ENCODE data around the gene CCNJ. TPM values are rescaled to one million over a fixed set of nuclear protein-coding genes. Genes with fewer than 3 reads are reported as not detected.
A peak's percentile ranks its signal among the peaks of the same experiment; 100 is the strongest.

The CCNJ gene
- total RNA-seq, 2 experiments from 2014 or later: 4.0 to 4.6 TPM

GRCh38 chr10:96049340-96049739 is 6.0 kb downstream of the CCNJ start:
- DNase-seq (no peak), ATAC-seq (no peak)
- Mint-ChIP-seq H3K9me3 (no peaks in the 10 kb centered on the region), H3K4me1 (ENCODE audit: low read depth) (peaks cover 54% of the 10 kb centered on the region), H3K27me3 (no peaks in the 10 kb centered on the region), H3K36me3 (ENCODE audit: low read depth) (peaks cover 61% of the 10 kb centered on the region), H3K4me3 (no peak overlapping the region), H3K27ac (no peak overlapping the region)
- intact Hi-C loops (cut with micrococcal nuclease): loop anchor here (10.0 kb wide), 1 partner anchor 85 kb away; the partner anchor contains the start of gene ZNF518A
- TF ChIP-seq, protein P1, sequence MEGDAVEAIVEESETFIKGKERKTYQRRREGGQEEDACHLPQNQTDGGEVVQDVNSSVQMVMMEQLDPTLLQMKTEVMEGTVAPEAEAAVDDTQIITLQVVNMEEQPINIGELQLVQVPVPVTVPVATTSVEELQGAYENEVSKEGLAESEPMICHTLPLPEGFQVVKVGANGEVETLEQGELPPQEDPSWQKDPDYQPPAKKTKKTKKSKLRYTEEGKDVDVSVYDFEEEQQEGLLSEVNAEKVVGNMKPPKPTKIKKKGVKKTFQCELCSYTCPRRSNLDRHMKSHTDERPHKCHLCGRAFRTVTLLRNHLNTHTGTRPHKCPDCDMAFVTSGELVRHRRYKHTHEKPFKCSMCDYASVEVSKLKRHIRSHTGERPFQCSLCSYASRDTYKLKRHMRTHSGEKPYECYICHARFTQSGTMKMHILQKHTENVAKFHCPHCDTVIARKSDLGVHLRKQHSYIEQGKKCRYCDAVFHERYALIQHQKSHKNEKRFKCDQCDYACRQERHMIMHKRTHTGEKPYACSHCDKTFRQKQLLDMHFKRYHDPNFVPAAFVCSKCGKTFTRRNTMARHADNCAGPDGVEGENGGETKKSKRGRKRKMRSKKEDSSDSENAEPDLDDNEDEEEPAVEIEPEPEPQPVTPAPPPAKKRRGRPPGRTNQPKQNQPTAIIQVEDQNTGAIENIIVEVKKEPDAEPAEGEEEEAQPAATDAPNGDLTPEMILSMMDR (IDR thresholded peaks at IDR 0.05): no peak
- POLR2A ChIA-PET: interaction anchor here (1.2 kb wide), 1 partner anchor 11 kb away, joined by 4 read pairs; no protein-coding TSS in a partner anchor
- CTCF ChIA-PET: interaction anchor here (1.2 kb wide), 1 partner anchor 33 kb away, joined by 4 read pairs; no protein-coding TSS in a partner anchor

DNA sequence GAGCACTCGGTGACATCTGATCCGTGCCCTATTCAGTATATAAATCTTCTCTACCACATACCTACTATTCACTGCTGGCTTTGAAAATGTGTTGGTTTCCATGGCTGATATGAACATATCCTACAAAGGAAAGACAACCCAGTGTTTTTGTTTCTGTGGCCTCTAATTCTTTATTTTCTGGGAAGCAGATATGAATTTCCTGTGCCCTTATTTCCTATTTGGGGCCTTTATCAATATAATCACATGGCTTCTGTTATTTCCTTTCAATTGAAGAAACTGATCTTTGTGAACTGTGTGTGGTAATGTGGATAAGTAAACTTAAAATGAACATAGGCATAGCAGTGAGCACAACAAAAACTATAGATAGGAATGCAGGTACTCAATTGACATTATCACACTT is 10.6 kb downstream of the CCNJ start:
- ATAC-seq (no peak), DNase-seq (no peak)
- TF ChIP-seq, protein P1 (IDR thresholded peaks at IDR 0.05): no peak
- intact Hi-C loops (cut with micrococcal nuclease): no loop called here
- CTCF ChIA-PET: no interaction called here
- Mint-ChIP-seq H3K27ac (no peak overlapping the region), H3K36me3 (ENCODE audit: low read depth) (peaks cover 55% of the 10 kb centered on the region), H3K4me1 (ENCODE audit: low read depth) (peaks cover 28% of the 10 kb centered on the region), H3K27me3 (no peaks in the 10 kb centered on the region), H3K9me3 (no peaks in the 10 kb centered on the region), H3K4me3 (no peak overlapping the region)
- POLR2A ChIA-PET: no interaction called here

DNA sequence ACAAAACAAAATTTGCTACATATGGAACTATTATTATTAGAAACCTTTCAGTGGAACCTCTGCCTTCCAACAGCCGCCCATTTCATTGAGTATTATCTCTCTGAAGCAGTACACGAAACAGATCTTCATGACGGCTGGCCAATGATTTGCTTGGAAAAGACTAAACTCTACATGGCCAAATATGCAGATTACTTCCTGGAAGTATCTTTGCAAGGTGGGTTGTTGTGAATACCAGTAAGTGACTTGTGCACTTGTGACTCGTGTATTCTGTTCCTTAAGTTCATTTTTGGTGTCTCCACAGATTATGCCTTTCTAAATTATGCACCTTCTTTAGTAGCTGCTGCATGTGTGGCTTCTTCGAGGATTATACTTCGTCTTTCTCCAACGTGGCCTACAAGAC is 13.4 kb downstream of the CCNJ start:
- ChIA-PET POLR2A (no interaction called here), CTCF (interaction anchor here (1.2 kb wide), 1 partner anchor 172 kb away, joined by 4 read pairs; no protein-coding TSS in a partner anchor)
- DNase-seq (no peak), ATAC-seq (no peak)
- H3K9me3 Mint-ChIP-seq: no peaks in the 10 kb centered on the region
- H3K4me1 Mint-ChIP-seq (ENCODE audit: low read depth): peaks cover 22% of the 10 kb centered on the region
- intact Hi-C loops (cut with micrococcal nuclease): no loop called here
- H3K27ac Mint-ChIP-seq: peak overlapping the region; percentile 26
- H3K36me3 Mint-ChIP-seq (ENCODE audit: low read depth): peaks cover 52% of the 10 kb centered on the region
- no peaks in the 10 kb centered on the region for H3K27me3 Mint-ChIP-seq
- TF ChIP-seq, protein P1 (IDR thresholded peaks at IDR 0.05): no peak
- H3K4me3 Mint-ChIP-seq: no peak overlapping the region

DNA sequence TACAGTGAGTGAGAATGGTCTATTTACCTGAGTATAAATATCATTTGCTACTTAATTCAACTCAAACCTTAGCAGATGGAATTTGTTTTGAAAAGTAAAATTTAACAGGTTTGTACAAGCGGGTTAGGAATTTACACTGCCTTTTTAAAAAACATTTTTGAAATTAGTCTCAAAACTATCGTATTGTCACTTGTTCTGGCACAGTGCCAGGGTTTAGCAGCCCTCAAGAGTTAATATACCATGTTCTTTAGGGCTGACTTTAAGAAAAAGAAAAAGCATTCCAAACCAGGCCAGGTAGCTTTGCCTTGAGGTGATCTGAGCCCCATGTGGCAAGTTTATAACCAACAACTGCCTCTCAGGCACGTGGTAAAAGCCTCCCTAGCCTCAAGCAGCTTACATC is 17.8 kb downstream of the CCNJ start:
- Mint-ChIP-seq H3K36me3 (ENCODE audit: low read depth) (peaks cover 45% of the 10 kb centered on the region), H3K9me3 (no peaks in the 10 kb centered on the region)

DNA sequence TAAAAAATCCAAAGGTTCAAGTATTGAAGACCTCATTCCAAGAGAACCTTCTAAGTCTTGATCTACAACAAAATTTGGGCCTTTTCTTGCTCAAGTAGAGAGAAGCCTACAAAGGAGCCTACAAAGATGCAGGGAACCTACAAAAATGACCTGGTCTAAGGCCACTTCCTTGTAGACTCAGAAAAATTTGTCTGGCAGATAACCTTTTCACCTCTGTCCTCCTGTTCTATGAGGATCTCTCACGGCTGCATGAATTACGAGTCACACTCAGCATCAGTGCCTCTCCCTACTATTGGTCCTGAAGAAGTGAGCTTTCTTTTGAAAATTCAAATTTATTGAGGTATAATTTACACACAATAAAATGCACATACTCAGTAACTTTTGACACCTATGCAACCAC is 29.3 kb downstream of the CCNJ start:
- ATAC-seq (no peak), DNase-seq (no peak)
- Mint-ChIP-seq H3K4me1 (ENCODE audit: low read depth) (peaks cover 20% of the 10 kb centered on the region), H3K4me3 (no peak overlapping the region), H3K27me3 (no peaks in the 10 kb centered on the region), H3K27ac (peak overlapping the region; percentile 30), H3K9me3 (no peaks in the 10 kb centered on the region), H3K36me3 (ENCODE audit: low read depth) (peaks cover 5% of the 10 kb centered on the region)
- CTCF ChIA-PET: interaction anchor here (0.6 kb wide), 1 partner anchor 437 kb away, joined by 3 read pairs; no protein-coding TSS in a partner anchor
- POLR2A ChIA-PET: interaction anchor here (2.4 kb wide), 1 partner anchor 57 kb away, joined by 8 read pairs; the partner anchor contains the start of gene ZNF518A
- TF ChIP-seq, protein P1 (IDR thresholded peaks at IDR 0.05): no peak
- intact Hi-C loops (cut with micrococcal nuclease): no loop called here

More for the DNA sequence above, 17.8 kb downstream of the CCNJ start:
- no peak for DNase-seq
- CTCF ChIA-PET: interaction anchor here (1.0 kb wide), 1 partner anchor 29 kb away, joined by 3 read pairs; no protein-coding TSS in a partner anchor
- TF ChIP-seq, protein P1 (IDR thresholded peaks at IDR 0.05): no peak
- intact Hi-C loops (cut with micrococcal nuclease): no loop called here
- Mint-ChIP-seq H3K4me3 (no peak overlapping the region), H3K27me3 (no peaks in the 10 kb centered on the region), H3K4me1 (ENCODE audit: low read depth) (peaks cover 21% of the 10 kb centered on the region), H3K27ac (no peak overlapping the region)
- POLR2A ChIA-PET: no interaction called here
- ATAC-seq: no peak
